Testis (tissue), 2 donors: Measurements from ENCODE around the gene SAMD11.

Experiments
- POLR2A ChIP-seq: fragments of 450-650 bp; IDR thresholded peaks from one replicate; pipeline ENCODE4 v1.6.1; 2017; ENCODE audit warnings: antibody characterized with exemption, mild to moderate bottlenecking, moderate library complexity
- TF ChIP-seq, protein P1 (sequence below), 3 experiments: fragments of 450-650 bp in 2 of 3; fragments of 200-600 bp in 1 of 3; sonication (generic) in 1 of 3; IDR thresholded peaks; one replicate each; pipeline ENCODE4 v1.5.1; 2016 to 2019; ENCODE audit warnings: antibody characterized with exemption in 3 of 3, mild to moderate bottlenecking in 2 of 3, moderate library complexity in 1 of 3

DNA sequence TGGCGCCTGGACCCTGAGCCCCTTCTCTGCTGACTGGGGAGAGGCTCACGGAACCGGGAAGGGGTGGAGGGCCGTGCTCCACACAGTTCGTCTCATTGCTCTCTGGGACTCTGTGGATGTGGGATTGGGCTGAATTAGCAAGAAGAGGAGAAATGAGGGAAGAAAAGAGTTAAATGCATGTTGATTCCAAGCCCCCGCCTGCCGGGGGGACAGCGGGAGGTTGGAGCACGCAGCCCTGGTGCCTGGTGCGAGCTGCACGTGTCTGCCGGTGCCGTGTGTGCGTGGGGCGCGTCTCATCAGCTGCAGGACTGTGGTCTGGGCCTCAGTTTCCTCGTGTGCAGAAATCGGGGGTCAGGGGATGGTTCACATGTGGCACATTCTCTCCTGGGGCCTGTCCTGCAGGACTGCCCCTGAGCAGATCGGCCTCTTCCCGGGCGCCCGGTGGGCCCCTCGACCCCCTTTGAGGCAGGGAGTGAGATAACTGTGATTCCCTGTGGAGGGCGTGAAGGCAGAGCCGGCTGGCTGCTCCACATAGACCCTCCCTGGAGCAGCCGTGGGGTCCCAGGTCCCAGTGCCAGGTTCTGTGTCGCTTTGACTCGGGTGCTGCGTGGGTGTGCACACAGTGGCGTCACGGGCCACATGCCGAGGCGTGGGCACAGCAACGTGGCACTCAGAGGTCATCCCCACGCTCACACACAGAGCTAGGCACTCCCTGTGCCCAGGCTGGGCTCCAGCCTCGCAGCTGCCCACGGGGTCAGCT lies 11.4 kb downstream of the SAMD11 start:
- no peak for TF ChIP-seq POLR2A
- TF ChIP-seq, protein P1, sequence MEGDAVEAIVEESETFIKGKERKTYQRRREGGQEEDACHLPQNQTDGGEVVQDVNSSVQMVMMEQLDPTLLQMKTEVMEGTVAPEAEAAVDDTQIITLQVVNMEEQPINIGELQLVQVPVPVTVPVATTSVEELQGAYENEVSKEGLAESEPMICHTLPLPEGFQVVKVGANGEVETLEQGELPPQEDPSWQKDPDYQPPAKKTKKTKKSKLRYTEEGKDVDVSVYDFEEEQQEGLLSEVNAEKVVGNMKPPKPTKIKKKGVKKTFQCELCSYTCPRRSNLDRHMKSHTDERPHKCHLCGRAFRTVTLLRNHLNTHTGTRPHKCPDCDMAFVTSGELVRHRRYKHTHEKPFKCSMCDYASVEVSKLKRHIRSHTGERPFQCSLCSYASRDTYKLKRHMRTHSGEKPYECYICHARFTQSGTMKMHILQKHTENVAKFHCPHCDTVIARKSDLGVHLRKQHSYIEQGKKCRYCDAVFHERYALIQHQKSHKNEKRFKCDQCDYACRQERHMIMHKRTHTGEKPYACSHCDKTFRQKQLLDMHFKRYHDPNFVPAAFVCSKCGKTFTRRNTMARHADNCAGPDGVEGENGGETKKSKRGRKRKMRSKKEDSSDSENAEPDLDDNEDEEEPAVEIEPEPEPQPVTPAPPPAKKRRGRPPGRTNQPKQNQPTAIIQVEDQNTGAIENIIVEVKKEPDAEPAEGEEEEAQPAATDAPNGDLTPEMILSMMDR (IDR thresholded peaks at IDR 0.05) = no peak
